HCT116 (cell line): ENCODE data around the gene GLDN. TPM values are rescaled to one million over a fixed set of nuclear protein-coding genes. Genes with fewer than 3 reads are reported as not detected.

Experiments
- ATAC-seq: fragments of 200-7000 bp; cut with Tn5 transposase; 2 replicates; pipeline ENCODE4 v1.9.1; 2020; ENCODE audit warnings: mild to moderate bottlenecking, moderate library complexity
- BruUV-seq: library from RNA; stranded (reverse); fragments of 400-500 nt; replicated peaks from 2 replicates; lab custom pipeline; 2021; lab: Mats Ljungman, UMichigan
- CTCF ChIA-PET: fragments of 300-600 bp; sonication (Branson Sonifier 250); formaldehyde crosslinking; loops from one replicate; lab custom pipeline; 2021; ENCODE audit warnings: antibody characterized with exemption; lab: Charles Lee
- POLR2A ChIA-PET: fragments of 300-600, 350-600 bp; sonication (Branson Sonifier 250); formaldehyde crosslinking; loops from one replicate; lab custom pipeline; 2021; ENCODE audit warnings: antibody characterized with exemption; lab: Charles Lee
- RAD21 ChIA-PET, 2 experiments: fragments of 300-600 bp; sonication (Branson Sonifier 250); formaldehyde crosslinking; loops; one replicate each; lab custom pipeline; 2023; ENCODE audit warnings: low total read pairs in 2 of 2; ENCODE audit not compliant: uncharacterized antibody in 2 of 2, unreplicated experiment in 2 of 2, low non-redundant PET in 1 of 2; lab: Charles Lee
- DNase-seq: peaks from one replicate; pipeline ENCODE4 v3.0.0-alpha.2; 2010; ENCODE audit warnings: low read depth, low spot score
- H2AFZ ChIP-seq: fragments of 200-600 bp; shearing (Covaris generic), sonication (generic); 2 replicates; pipeline ENCODE4 v1.6.1; 2017; ENCODE audit warnings: low read depth, mixed run types, mixed read lengths, antibody characterized with exemption, low read length; ENCODE audit not compliant: poor library complexity, severe bottlenecking
- H3K27ac ChIP-seq: 2 replicates; pipeline ENCODE4 v1.5.1; 2012; ENCODE audit warnings: low read depth, low read length
- H3K27me3 ChIP-seq: fragments of 200-600 bp; sonication (generic); 2 replicates; pipeline ENCODE4 v1.6.1; 2016; ENCODE audit warnings: mixed run types, low read length, mixed read lengths; ENCODE audit not compliant: insufficient read depth
- H3K36me3 ChIP-seq, 2 experiments: fragments of 200-500 bp in 1 of 2; fragments of 200-600 bp in 1 of 2; sonication (Bioruptor generic) in 1 of 2; sonication (generic) in 1 of 2; 2 replicates each; pipeline versions ENCODE4 v1.5.1 to v1.6.1; 2014 to 2016; ENCODE audit warnings: low read length in 2 of 2, inconsistent platforms in 1 of 2, mixed read lengths in 1 of 2, mixed run types in 1 of 2; ENCODE audit not compliant: insufficient read depth in 2 of 2, control insufficient read depth in 1 of 2
- H3K4me1 ChIP-seq, 2 experiments: fragments of 200-600 bp in 1 of 2; sonication (generic) in 1 of 2; 2 replicates each; pipeline versions ENCODE4 v1.5.1 to v1.6.1; 2012 to 2017; ENCODE audit warnings: low read length in 2 of 2, inconsistent platforms in 1 of 2, mild to moderate bottlenecking in 1 of 2, mixed read lengths in 1 of 2, mixed run types in 1 of 2, moderate library complexity in 1 of 2; ENCODE audit not compliant: insufficient read depth in 2 of 2, control insufficient read depth in 1 of 2
- H3K4me2 ChIP-seq: fragments of 200-600 bp; sonication (generic); 2 replicates; pipeline ENCODE4 v1.6.1; 2017; ENCODE audit warnings: mixed run types, low read length, mixed read lengths
- H3K4me3 ChIP-seq, 2 experiments: fragments of 200-600 bp in 1 of 2; sonication (generic) in 1 of 2; replicated peaks in 1 of 2; 2 replicates each; pipeline ENCODE4 v1.5.1; 2011 to 2016; ENCODE audit warnings: low read length in 2 of 2, control low read depth in 1 of 2, low read depth in 1 of 2, mild to moderate bottlenecking in 1 of 2, mixed read lengths in 1 of 2, mixed run types in 1 of 2
- H3K79me2 ChIP-seq: fragments of 200-600 bp; sonication (generic); 2 replicates; pipeline ENCODE4 v1.6.1; 2017; ENCODE audit warnings: mild to moderate bottlenecking, mixed run types, low read length, moderate library complexity, mixed read lengths; ENCODE audit not compliant: insufficient read depth
- H3K9ac ChIP-seq: fragments of 200-600 bp; sonication (generic); 2 replicates; pipeline ENCODE4 v1.6.1; 2016; ENCODE audit warnings: low read length, mixed read lengths
- H3K9me2 ChIP-seq: fragments of 200-600 bp; sonication (generic), shearing (Covaris generic); 2 replicates; pipeline ENCODE4 v1.6.1; 2017; ENCODE audit warnings: mixed run types, mild to moderate bottlenecking, moderate library complexity; ENCODE audit not compliant: insufficient read depth
- H3K9me3 ChIP-seq, 2 experiments: fragments of 200-500 bp in 1 of 2; fragments of 200-600 bp in 1 of 2; sonication (Bioruptor generic) in 1 of 2; sonication (generic) in 1 of 2; 2 replicates each; pipeline ENCODE4 v1.6.1; 2014 to 2017; ENCODE audit warnings: low read length in 2 of 2, mixed read lengths in 2 of 2, inconsistent platforms in 1 of 2, low read depth in 1 of 2, mild to moderate bottlenecking in 1 of 2, mixed run types in 1 of 2, moderate library complexity in 1 of 2; ENCODE audit not compliant: control insufficient read depth in 1 of 2, insufficient read depth in 1 of 2
- H4K20me1 ChIP-seq: fragments of 200-600 bp; sonication (generic), shearing (Covaris generic); 2 replicates; pipeline ENCODE4 v1.6.1; 2017; ENCODE audit warnings: mixed run types, mild to moderate bottlenecking, moderate library complexity; ENCODE audit not compliant: insufficient read depth
- CEBPB ChIP-seq: IDR thresholded peaks from 2 replicates; pipeline ENCODE4 v1.6.1; 2012; ENCODE audit warnings: low read depth
- CTCF ChIP-seq, 3 experiments: fragments of 200-600 bp in 1 of 3; sonication (generic) in 1 of 3; IDR thresholded peaks in 2 of 3; conservative IDR thresholded peaks in 1 of 3; 2 replicates each; pipeline ENCODE4 v1.5.1; 2012 to 2017; ENCODE audit warnings: low read depth in 2 of 3, low read length in 2 of 3, antibody characterized with exemption in 1 of 3, borderline replicate concordance in 1 of 3, control low read depth in 1 of 3, mild to moderate bottlenecking in 1 of 3, mixed read lengths in 1 of 3, mixed run types in 1 of 3, moderate library complexity in 1 of 3; ENCODE audit not compliant: insufficient read depth in 1 of 3
- EGR1 ChIP-seq: IDR thresholded peaks from 2 replicates; pipeline ENCODE4 v1.6.1; 2012; ENCODE audit warnings: low read depth
- ELF1 ChIP-seq: IDR thresholded peaks from 2 replicates; pipeline ENCODE4 v1.6.1; 2012; ENCODE audit warnings: low read depth, borderline replicate concordance
- EZH2 ChIP-seq: fragments of 200-600 bp; sonication (generic); IDR thresholded peaks from 2 replicates; pipeline ENCODE4 v1.6.1; 2017; ENCODE audit warnings: antibody characterized with exemption, mixed run types
- EZH2phosphoT487 ChIP-seq: fragments of 200-600 bp; IDR thresholded peaks from 2 replicates; pipeline ENCODE4 v1.6.1; 2018; ENCODE audit warnings: antibody characterized with exemption, borderline replicate concordance
- MAX ChIP-seq: IDR thresholded peaks from 2 replicates; pipeline ENCODE4 v1.6.1; 2012
- SIN3A ChIP-seq: IDR thresholded peaks from 2 replicates; pipeline ENCODE4 v1.6.1; 2012; ENCODE audit warnings: low read depth
- SP1 ChIP-seq: IDR thresholded peaks from 2 replicates; pipeline ENCODE4 v1.6.1; 2012; ENCODE audit warnings: low read depth
- SRF ChIP-seq: IDR thresholded peaks from 2 replicates; pipeline ENCODE4 v1.6.1; 2012; ENCODE audit warnings: low read depth
- ZNF274 ChIP-seq: fragments of 200-500 bp; sonication (Bioruptor generic); IDR thresholded peaks from 2 replicates; pipeline ENCODE4 v1.6.1; 2014; ENCODE audit warnings: mild to moderate bottlenecking, low read depth, low read length, inconsistent platforms
- intact Hi-C: fragments of 100-400 bp; cut with micrococcal nuclease; formaldehyde crosslinking; loops from 2 replicates; pipeline ENCODE4 v1.10.0; 2022
- total RNA-seq: library from RNA; stranded (reverse); gene quantifications from one replicate; pipeline ENCODE4 v1.2.1, GENCODE V29; 2021; ENCODE audit not compliant: unreplicated experiment
- TF ChIP-seq, protein P1 (sequence below): IDR thresholded peaks from 2 replicates; pipeline ENCODE4 v1.6.1; 2012

Gene GLDN
- total RNA-seq, 1 experiment from 2014 or later, result 3.0 TPM

DNA sequence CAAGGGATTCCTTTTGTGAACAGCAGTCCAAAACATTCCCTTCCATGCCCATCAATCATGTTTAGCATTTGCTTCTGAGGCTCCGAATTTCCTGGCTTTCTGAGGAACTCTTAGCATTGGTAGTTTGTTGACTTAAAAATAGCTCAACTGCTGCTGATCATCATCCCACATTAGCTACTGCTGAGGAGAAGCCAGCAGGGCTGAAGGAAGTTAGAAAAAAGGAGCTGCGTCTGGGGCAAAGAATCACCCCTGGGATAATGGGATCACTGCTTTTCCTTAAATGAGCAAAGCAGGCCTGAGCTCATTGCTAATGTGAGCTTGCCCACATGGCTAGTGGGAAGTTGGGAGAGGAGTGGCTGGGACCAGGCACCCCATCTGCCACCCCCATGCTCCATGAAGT, 42.8 kb upstream of the GLDN start:
- Histone ChIP-seq H3K9me3 (no peaks in the 10 kb centered on the region), H4K20me1 (no peaks in the 10 kb centered on the region), H3K36me3 (no peaks in the 10 kb centered on the region)
- RAD21 ChIA-PET, result no interaction called here
- TF ChIP-seq, protein P1, sequence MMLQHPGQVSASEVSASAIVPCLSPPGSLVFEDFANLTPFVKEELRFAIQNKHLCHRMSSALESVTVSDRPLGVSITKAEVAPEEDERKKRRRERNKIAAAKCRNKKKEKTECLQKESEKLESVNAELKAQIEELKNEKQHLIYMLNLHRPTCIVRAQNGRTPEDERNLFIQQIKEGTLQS, result no peak
- TF ChIP-seq EZH2, result no peak
- TF ChIP-seq MAX, result no peak
- TF ChIP-seq ELF1, result no peak
- no peak for TF ChIP-seq ZNF274
- no peak for TF ChIP-seq SP1
- TF ChIP-seq EZH2phosphoT487, result no peak
- TF ChIP-seq EGR1, result no peak
- TF ChIP-seq SIN3A, result no peak
- TF ChIP-seq, all 23 proteins: peak for 0
- H3K79me2 ChIP-seq, result no peaks in the 10 kb centered on the region
- H3K4me3 ChIP-seq, result no peak overlapping the region
- DNase-seq (no peak), ATAC-seq (no peak)
- ChIA-PET CTCF (interaction anchor here (1.2 kb wide), 1 partner anchor 17 kb away, joined by 3 read pairs; no protein-coding TSS in a partner anchor), POLR2A (no interaction called here)
- BruUV-seq, result no TSS peak
- no peaks in the 10 kb centered on the region for H3K4me1 ChIP-seq
- H3K4me2 ChIP-seq, result no peak overlapping the region
- no peak overlapping the region for H3K9ac ChIP-seq
- H3K27ac ChIP-seq, result no peak overlapping the region
- H3K27me3 ChIP-seq, result no peaks in the 10 kb centered on the region
- intact Hi-C loops, result no loop called here
- no peak overlapping the region for H2AFZ ChIP-seq
- H3K9me2 ChIP-seq, result no peaks in the 10 kb centered on the region

- no peak for DNase-seq
- no peak for ATAC-seq
- intact Hi-C loops, result no loop called here
- Histone ChIP-seq H3K4me3 (no peak overlapping the region), H3K27ac (no peak overlapping the region), H3K4me1 (no peaks in the 10 kb centered on the region), H3K9ac (no peak overlapping the region), H2AFZ (no peak overlapping the region), H4K20me1 (no peaks in the 10 kb centered on the region), H3K9me3 (no peaks in the 10 kb centered on the region), H3K36me3 (no peaks in the 10 kb centered on the region), H3K9me2 (no peaks in the 10 kb centered on the region), H3K79me2 (no peaks in the 10 kb centered on the region), H3K27me3 (no peaks in the 10 kb centered on the region), H3K4me2 (no peak overlapping the region)
- ChIA-PET RAD21 (no interaction called here), POLR2A (no interaction called here), CTCF (no interaction called here)
- TF ChIP-seq ZNF274 (no peak), CEBPB (no peak), SRF (no peak), CTCF (IDR thresholded peaks at IDR 0.05 in 2 of 3, conservative IDR thresholded peaks at IDR 0.05 in 1 of 3; ENCODE audit: borderline replicate concordance in 1 of 3, insufficient read depth in 1 of 3, low read depth in 2 of 3, low read length in 2 of 3) (no peak)
- TF ChIP-seq, protein P1, result no peak
- BruUV-seq, result no TSS peak
These were observed 42.1 kb upstream of the GLDN start for GRCh38 chr15:51299187-51300015.
